NCI-H2081 (cell line): ENCODE measurements around the gene CPT1B.
A peak's percentile ranks its signal among the peaks of the same experiment; 100 is the strongest.
"Not testable (repeated sequence)": the region's sequence is repeated elsewhere in the genome, so short reads cannot be mapped to it uniquely, and the experiment has no call there.

Experiments
- DNase-seq, 2 experiments: peaks; one replicate each; lab custom pipeline; 2025; lab: John Stamatoyannopoulos, UW

Gene CPT1B

DNA sequence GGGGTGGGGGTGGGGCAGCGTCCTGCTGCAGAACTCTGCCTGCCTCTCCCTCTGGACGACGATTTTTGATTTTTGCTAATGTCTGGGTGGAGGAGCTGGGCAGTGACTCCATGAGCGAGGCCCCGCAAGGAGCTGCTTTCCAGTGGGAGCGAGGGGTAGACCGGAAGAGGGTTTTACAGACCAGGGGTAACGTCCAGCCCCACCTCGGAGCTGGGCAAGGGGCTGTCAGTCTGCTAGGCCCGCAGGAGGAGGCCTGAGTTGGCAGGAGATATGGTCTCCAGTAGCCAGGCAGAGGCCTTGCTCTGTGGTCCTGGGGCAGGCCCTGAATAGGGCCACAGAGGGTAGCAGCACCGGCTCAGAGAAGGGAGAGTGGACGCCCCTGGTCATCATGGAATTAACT, 31.4 kb upstream of the CPT1B start:
- DNase-seq: no peak

DNA sequence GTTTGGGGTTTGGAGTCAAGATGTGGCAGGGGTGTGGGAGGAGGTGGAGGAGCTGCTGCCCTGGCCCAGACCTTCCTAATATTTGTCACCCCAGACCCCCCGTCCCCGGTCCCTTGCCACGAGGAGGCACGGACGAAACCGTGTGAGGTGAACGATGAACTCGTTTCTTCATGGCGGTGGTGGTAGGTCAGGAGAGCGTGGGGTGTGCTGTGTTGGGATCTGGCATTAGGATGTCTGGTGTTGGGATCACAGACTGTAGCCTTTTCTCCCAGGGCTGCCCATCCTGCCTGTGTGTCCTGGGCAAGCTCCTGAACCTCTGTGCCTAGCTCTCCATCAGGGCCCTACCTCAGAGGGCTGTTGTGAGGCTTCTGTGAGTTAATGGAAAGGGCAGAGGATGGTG, 30.8 kb upstream of the CPT1B start:
- DNase-seq: no peak

DNA sequence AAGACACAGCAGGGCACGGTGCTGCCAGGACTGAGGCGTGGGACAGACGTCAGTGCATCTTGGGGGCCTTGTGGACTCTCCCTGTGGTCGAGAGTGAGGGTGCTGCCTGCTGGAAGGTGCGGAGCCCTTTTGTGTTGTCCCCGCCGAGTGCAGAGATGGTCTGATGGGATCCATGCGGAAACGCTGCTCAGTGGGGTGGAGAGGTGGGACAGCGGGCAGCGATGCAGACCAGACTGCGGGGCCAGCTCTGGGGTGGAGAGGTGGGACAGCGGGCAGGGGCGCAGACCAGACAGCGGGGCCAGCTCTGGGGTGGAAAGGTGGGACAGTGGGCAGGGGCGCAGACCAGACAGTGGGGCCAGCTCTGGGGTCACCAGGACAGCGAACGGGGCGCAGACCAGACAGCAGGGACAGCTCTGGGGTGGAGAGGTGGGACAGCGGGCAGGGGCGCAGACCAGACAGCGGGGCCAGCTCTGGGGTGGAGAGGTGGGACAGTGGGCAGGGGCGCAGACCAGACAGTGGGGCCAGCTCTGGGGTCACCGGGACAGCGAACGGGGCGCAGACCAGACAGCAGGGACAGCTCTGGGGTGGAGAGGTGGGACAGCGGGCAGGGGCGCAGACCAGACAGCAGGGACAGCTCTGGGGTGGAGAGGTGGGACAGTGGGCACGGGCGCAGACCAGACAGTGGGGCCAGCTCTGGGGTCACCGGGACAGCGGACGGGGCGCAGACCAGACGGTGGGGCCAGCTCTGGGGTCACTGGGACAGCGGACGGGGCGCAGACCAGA, 30.0 kb upstream of the CPT1B start:
- DNase-seq: not testable (repeated sequence)

DNA sequence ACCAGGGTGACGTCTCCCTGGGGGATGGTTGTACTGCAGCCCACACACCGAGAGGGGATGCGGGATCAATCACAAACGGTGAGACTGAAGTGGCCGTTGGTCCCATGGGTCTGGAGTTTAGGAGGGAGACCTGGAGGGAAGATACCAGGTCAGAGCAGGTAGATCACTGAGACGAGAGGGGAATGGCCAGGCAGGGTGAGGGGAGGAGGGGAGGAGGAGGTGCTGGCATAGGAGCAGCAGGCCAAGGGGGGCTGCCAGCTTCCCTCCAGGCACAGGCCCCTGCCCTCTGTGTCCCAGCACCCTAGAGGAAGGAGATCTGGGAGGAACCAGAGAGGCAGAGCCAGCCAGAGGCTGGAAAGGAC, 29.4 kb upstream of the CPT1B start:
- no peak for DNase-seq

DNA sequence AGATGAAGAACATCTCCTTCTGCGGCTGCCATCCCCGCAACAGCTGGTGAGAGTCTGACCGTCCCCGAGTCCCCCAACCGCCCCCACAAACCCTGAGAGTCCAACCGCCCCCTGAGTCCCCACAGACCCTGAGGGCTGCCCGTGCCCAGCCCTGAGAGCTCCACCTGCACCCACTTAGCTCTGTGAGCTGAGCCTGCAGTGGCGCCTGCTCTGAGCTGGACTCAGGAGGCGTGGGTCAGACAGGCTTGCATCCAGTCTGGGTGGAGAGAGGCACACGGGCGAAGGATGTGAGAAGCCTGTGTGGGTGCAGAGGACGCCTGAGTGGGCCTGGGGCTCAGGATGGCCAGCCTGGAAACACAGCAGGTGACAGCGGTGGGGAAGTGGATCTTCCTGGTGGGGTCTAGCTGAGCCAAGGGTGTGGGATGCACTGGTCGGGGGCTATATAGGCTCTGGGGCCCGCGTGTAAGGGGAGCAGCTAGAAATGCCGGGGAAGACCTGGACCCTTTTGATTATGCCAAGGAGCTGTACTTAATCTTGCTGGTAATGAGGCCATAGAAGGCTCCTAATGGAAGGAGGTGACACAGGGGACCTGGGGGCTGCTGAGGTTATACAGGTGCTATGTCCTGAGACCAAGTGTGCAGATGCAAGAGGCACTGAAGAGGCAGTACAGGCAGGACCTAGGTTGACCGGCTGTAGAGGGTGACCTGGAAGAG, 28.9 kb upstream of the CPT1B start:
- DNase-seq: no peak

DNA sequence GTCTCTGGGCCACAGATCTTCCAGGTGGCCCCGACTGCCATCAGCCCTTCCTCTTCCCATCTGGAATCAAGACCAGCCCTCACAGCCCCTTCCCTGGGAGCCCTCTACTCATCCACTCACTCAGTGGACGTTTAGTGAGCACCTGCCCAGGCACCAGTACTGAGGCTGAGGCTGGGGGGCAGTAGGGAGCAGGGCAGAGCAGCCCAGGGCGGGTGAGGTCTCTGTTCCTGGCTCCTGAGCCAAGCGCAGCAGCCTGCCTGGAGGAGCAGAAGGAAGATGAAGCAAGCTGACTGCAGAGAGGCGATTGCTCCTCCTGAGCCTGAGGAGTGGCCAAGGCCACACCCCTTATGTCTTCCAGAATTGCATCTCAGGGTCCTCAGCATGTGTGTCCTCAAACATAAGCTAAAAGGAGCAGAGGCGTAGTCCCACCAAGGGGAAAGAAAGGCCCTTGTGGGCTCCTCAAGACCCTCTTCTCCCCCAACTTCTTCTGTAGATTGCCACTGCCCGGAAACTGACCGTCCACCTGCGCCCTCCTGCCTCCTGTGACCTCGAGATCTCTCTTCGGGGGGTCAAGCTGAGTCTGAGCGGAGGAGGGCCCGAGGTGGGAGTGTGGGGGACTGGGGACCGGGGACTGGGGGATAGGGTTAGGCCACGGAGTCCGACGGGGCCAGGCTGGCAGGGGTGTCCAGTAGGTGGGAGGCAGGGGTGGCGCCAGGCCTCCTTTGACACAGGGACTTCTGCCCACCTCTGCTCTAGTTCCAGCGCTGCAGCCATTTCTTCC, 28.1 kb upstream of the CPT1B start:
- no peak for DNase-seq

DNA sequence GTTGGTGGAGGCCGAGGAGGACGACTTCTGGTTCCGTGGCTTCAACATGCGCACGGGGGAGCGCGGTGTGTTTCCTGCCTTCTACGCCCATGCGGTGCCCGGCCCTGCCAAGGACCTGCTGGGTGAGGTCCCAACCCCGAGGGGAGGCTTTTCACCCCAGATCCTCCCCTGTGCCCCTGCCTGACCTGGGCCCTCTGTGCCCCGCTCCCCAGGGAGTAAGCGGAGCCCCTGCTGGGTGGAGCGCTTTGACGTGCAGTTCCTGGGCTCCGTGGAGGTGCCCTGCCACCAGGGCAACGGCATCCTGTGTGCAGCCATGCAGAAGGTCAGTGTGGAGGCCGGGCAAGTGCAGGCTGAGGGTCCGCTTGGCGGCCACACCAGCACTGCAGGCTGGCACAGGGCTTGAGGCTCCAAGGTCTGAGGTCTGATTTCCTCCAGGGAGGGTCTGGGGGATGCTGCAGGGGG, 27.4 kb upstream of the CPT1B start:
- DNase-seq: no peak

DNA sequence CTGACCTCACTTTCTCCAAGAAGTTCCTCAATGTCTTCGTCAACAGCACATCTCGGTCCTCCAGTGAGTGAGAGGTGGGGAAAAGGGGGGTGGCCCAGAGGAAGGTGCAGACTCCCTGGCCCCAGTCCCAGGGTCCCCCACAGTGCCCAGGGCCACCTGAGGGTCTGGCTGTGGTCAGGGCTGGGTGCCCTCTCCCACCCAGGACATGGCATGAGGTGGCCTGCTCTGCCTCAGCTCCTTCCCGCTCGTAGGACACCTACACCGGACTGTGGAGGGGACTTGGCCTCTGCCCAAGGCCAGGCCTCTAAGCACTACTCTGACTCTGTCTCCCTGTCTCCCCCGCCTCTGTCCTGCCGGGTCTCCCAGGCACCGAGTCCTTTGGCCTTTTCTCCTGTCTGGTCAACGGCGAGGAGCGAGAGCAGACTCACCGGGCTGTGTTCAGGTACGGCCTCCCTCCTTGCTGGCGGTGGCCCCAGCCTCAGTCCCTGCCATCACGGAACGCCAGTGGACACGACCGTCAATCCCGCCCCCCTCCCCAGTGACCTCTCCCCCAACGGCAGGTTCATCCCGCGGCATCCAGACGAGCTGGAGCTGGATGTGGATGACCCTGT, 26.9 kb upstream of the CPT1B start:
- no peak for DNase-seq

DNA sequence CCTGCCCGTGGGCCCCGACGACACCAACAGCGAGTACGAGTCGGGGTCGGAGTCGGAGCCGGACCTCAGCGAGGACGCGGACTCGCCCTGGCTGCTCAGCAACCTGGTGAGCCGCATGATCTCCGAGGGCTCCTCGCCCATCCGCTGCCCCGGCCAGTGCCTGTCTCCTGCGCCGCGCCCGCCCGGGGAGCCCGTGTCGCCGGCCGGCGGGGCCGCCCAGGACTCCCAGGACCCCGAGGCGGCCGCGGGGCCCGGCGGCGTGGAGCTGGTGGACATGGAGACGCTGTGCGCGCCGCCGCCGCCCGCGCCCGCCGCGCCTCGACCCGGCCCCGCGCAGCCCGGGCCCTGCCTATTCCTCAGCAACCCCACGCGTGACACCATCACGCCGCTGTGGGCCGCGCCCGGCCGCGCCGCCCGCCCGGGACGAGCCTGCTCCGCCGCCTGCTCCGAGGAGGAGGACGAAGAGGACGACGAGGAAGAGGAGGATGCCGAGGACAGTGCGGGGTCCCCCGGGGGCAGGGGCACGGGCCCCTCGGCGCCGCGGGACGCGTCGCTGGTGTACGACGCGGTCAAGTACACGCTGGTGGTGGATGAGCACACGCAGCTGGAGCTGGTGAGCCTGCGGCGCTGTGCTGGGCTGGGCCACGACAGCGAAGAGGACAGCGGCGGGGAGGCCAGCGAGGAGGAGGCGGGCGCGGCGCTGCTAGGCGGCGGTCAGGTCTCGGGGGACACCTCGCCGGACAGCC, 26.2 kb upstream of the CPT1B start:
- DNase-seq: no peak

DNA sequence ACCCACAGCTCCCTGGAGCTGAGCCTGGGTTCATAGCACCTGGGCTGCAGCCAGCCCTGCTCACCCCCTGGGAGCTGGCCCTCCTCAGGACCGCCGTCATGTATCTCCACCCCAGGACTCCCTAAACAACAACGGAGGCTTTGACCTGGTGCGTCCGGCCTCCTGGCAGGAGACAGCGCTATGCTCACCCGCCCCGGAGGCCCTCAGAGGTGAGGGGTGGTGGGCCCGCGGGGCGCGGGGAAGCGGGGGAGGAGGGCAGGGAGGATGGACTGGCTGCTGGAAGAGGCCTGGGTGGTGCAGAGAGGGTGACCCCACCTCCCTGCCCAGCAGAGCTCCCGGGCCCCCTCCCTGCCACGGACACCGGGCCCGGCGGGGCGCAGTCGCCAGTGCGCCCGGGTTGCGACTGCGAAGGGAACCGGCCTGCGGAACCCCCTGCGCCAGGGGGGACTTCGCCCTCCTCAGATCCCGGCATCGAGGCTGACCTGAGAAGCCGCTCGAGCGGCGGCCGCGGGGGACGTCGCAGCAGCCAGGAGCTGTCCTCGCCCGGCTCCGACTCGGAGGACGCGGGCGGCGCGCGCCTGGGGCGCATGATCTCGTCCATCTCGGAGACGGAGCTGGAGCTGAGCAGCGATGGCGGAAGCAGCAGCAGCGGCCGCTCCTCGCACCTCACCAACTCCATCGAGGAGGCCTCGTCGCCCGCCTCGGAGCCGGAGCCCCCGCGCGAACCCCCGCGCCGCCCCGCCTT, 25.5 kb upstream of the CPT1B start:
- DNase-seq: no peak

DNA sequence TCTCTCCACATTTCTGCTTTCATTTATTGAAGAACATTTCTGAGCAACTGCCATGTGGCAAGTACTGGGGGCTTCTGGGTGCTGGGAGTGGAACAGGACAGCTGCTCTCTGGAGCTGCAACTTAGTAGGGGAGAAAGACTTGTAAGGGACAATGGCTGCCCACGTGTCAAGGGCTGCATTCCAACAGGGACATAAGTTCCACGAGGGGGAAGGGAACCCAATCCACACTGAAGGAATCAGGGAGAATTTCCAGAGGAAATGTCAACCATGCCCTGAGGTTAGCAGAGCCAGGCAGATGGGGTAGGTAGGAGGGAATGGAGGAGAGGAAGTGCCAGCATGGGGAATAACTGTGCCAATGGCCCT, 24.1 kb upstream of the CPT1B start:
- no peak for DNase-seq

DNA sequence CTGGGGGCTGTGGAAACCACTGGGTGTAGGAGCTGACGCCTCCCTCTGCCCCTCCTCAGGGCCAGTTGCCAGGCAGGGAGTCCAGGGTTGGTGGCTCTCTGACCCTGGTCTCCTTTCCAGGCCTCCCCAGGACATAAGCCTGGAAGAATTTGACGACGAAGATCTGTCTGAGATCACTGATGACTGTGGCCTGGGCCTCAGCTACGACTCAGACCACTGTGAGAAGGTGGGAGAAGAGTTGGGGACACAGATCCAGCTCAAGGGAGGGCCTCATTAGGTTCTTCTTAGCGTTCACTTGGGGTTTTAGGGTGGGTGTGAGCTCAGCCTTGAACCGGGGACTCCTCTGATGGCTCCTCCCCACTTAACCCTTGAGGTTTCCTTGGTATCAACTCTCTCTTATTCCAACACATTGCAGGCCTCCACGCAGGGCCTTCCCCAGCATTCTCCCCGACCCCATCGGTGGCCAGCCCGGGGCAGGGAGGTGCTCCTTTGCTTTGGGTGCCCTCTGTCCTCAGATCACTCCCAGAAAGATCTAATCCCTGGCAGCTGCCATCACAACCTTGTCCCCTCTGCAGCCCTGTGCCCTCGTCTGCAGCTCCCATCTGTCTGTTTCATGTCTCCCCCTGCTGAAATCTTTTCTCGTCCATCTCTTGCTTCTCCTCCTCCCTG, 23.6 kb upstream of the CPT1B start:
- no peak for DNase-seq

DNA sequence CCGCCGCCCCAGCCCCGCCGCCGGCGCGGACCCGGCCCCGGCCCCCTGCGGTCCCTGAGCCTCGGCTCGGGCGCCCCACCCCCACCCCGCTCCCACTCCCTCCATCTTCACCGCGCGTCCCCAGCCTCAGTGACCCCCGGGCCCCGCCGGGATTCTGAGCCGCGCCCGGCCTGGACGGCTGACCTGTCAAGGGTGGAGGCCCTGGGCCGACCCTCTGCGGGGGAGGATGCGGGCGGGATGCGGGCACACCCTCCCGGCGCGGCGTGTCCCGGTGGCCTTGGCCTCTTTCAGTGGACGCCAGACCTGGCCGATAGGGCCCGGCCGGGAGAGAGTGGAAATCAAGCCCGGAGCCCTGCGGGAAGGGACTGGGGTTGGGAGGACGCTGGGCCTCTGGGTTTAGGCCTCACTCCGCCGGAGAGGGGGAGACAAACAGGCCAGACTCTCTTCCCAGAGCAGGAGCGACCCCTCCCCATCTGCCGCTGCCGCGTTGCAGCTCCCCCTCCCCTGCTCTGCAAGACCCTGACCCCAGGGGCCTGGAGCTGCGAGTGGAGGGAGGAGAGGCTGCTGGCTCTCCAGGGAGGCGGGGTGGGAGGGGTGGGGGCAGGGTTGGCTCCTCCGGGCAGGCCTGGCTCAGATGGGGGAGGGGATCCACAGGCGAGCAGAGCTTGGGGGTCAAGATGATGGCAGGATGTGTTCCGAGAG, 22.9 kb upstream of the CPT1B start:
- no peak for DNase-seq

DNA sequence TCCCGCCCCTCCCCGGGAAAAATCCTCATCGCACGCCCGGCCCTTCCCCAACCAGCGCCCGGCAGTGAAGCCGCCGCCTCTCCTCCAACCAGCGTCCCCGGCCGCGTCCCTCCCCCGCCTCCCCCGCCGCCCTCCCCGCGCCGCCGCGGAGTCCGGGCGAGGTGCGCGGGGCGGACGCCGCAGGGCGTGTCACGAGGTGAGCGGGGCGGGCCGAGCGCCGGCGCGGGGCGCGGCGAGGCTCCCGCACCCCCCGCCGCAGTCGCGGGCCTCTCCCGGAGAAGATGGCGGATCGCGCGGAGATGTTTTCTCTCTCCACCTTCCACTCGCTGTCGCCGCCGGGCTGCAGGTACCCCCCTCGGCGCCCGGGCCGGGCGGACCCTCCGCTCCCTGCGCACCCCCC, 22.3 kb upstream of the CPT1B start, which contains the start of gene MAPK8IP2:
TSS of gene MAPK8IP2 (plus strand) at position 256 of the 400 bp plus-strand sequence. CDS start at position 282, 26 bp downstream.
- DNase-seq: peak; percentile 30 to 57

DNA sequence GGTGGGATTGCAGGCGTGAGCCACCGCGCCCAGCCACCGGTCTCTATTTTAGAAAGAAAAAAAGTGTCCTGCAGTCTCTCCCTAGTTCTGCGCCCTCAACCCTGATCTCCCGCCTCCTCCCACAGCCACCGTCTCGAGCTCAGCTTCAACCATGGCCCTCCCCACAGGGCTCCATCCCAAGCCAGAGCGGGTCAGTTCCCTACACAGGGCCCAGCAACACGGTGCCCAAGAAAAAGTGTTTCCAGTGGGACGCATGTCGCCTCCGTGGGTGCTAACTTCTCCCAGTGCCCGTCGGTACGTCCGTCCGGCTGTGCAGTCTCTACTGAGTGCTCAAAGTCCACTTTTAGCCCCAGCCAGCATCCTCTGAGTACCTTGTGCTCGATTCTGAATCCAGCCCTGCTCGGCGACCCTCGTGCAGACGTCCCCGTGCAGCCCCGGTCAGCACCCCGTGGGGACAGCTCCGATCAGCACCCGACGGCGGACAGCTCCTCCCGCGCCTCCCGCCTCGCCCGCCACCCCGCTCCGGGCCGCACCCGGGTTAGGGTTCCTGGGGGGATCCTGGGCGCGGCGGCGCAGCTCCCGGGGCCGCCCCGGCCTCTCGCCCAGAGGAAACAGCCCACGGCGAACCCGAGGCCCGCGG, 21.7 kb upstream of the CPT1B start:
- no peak for DNase-seq

DNA sequence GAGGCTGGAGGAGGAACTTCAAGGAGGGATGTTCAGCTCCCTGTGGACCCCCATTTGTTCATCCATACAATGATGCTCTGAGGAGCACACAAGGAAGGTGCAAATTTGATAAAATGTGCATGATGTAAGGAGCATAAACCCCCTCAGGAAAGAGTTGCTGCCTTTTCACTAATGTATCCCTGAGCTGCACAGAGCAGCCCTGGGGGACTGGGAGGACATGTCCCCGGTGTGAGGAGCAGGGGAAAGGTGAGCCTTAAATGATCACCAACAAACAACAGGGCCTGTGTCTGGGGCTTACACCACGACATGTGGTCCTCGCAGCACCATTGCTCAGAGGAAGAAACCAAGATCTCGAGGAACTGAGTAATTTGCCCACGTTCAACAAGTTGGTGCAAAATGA, 18.9 kb upstream of the CPT1B start:
- no peak for DNase-seq

DNA sequence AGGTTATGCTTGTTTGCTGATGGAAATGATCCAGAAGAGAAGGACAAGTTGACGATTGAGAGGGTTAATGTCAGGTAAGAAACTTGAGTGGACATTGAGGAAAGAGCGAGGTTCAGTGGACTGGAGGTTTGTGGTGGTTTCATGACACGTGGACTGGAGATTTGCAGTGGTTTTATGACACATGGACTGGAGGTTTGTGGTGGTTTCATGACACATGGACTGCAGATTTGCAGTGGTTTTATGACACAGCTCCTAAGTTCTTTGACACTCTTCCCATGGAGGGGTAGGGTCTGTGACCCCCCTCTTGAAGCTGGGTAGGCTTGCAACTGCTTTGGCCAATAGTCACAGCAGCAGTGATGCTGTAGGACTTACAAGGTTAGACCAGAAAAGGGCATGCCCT, 17.0 kb upstream of the CPT1B start:
- no peak for DNase-seq

DNA sequence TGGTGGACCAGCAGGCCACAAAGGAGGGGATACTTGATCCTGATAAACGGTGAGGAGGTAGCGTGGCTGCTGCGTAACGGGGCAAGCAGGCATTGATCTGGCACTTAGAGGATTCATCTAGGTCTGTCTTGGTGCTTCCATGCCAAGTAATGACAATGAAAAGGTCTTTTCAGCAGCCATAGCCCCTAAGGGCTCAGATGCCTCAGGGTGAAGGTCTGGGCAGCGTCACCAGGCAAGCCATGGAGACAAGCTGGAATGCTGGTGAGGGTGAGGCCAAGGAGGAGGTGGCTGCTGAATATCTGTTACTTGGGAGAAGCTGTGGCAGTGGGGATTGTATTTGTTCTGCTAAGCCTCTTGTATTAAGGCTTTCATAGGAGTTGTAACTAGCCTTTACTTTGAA, 9.2 kb upstream of the CPT1B start:
- no peak for DNase-seq

DNA sequence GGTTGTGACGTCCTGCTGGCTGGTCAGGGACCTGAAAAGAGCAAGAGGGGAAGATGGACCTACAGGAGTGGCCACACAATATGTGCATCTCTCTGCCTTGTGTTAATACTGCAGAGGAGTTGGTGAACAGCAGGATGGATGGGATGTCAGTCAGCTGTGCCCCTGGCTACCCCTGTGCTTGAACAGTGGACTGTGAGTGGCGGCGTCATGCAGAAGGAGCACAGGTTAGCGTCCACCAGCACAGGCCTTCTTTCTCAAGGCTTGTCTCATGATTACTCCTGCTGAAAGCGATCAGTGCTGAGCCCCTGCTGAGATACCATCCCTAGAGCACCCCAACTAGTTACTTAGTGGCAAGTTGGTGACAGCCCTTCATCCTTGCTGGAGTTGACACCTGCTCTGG, 8.2 kb upstream of the CPT1B start:
- no peak for DNase-seq
